Measurements from ENCODE around the gene NCOA3.
"Not testable (repeated sequence)": the region's sequence is repeated elsewhere in the genome, so short reads cannot be mapped to it uniquely, and the experiment has no call there.

NCOA3 gene

DNA sequence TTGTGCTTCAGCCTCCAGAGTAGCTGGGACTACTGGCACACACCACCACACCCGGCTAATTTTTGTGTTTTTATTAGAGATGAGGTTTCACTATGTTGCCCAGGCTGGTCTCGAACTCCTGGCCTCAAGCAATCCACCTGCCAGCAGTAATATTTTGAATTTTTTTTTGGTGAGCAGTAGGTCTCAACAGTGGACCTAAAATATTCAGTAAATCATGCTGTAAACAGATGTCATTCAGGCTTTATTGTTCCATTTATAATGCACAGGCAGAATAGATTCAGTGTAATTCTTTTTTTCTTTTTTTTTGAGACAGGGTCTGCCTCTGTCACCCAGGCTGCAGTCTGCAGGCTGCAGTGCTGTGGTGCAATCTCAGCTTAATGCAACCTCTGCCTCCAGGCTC is 69.7 kb downstream of the NCOA3 start:
- DNase-seq: no peak

DNA sequence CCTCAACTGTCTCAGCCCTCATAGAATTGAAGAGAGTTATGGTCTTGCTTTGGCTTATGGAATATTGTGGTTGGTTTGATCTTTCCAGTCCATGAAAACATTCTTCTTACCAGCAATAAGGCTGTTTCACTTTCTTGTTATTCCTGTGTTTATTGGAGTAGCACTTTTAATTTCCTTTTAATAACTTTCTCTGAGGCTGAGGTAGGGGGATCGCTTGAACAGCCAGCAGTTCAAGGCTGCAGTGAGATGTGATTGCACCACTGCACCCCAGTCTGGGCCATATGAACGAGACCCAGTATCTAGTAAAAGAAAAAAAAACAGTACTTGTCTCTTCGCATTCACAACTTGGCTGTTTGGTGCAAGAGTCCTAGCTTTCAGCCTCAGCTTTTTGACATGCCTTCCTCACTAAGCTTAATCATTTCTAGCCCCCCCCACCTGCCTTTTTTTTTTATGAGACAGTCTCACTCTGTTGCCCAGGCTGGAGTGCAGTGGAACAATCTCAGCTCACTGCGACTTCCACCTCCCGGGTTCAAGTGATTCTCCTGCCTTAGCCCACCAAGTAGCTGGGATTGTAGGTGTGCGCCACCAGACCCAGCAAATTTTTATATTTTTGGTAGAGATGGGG is 70.5 kb downstream of the NCOA3 start:
- no peak for DNase-seq

DNA sequence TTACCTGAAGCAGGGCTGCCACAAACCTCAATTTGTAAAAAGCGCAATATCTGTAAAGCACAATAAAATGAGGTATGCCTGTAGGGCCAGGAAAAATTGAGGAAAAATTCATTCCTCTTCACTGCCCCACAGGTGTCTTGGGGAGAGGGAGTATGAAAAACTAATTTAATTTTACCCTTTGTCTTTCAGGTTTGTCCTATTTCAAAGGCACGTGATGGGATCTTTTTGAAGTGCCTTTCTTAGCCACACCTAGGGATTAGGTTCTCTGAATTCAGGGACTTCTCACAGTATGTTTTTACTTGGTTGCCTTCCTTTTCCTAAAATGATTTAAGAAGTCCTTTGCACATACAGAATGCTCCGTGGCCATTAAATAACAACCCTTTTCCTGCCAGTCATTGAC is 71.9 kb downstream of the NCOA3 start:
- DNase-seq: no peak

DNA sequence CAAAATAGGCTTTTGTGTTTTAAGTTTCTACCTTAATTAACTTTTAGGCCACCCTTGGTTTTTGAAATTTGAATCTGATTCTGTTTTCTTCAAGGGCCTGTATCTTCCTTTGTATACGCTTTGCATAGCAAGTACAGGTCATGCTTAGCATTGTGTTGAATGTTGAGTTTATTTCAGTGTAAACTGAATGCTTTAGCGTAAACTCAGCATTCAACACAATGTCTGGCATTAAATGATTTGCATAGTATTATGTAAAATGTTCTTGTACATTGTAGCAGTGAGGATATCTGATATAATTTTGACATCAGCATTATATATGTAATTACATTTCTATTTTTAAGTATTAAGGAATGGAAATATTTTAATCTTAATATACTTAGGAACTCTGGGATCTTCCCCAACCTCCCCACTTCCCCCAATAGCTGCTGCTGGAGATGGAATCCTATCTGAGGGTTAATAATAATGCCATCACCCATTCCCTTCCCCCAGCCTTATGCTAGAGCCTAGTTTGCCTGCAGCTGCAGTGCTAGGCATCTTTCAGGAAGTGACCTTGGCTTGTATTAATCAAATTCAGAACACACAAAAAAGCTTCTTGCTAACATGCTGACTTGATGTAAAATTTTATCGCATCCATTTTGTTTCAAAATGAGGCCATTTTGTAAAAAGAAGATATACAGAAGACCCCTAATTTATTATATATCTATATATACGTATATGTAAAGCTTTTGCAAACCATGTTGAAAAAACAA is 73.1 kb downstream of the NCOA3 start:
- DNase-seq: no peak

DNA sequence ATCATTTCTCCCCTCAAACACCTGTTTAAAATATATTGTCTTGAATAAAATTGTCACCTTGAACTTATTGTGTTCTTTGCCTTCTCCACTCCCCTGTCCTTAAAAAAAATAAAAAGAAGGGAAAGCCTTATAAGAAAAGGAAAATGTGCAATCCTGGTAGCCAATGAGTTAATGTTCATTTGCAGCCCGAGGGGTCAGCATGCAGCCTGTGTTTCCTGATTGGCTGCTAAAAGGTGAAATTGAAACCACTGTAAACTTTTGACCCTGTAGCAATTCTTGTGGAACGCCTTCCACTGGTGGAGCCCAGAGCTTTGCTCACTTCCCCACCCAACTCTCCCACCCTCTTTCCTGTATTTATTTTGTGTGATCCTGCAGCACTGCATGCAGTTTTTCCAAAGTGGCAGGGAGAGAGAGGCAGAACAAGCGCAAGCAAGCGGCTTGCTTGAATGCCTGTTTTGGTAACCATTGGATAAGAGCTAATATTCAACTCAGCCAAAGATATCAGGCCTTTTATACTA is 74.9 kb downstream of the NCOA3 start:
- DNase-seq: no peak

DNA sequence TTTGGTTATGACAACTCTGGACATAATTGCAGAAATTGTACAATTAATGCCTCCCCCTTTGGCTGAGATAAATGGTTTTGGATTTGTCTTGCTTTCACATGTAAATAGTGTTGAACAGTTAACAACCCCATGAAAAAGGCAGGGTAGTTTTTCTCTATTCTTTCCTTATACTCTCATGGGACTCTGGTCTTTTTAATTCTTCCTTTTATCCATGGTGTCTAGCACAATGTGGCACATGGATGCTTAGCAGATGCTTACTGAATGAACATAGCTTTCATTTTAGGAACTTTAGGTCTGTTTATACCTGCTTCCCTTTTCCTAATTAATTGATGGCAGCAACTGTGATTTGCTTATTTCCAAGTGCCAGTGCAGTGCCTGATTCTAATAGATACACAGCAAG is 75.6 kb downstream of the NCOA3 start:
- no peak for DNase-seq

DNA sequence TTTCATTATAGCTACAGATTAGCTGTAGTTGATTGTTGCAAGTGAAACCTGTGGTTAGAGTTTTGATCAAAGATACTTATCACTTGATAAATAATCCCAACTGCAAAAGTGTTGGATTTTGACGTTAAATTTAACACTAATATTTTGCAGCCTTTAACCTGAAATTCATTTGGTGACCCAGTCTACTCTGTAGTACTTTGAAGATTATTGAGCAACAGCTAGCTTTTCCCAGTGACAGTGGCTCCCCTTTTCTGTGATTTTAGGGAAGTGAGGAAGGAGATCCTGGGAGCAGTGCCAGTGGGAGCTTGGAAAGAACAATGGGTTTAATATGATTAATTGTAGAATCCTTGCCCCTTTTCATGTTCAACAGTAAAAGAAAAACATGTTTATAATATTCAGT is 76.9 kb downstream of the NCOA3 start:
- DNase-seq: no peak

DNA sequence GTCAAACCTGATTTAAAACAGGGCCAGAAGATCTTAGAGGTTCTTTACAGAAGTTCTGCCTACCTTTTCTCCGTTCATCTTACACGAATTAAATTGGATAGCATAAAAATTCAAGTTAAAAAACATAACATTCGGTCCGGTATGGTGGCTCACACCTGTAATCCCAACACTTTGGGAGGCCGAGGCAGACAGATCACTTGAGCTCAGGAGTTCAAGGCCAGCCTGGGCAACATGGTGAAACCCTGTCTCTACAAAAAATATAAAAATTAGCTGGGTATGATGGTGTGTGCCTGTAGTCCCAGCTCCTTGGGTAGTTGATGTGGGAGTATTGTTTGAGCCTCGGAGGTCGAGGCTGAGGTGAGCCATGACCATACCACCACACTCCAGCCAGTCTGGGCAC is 79.0 kb downstream of the NCOA3 start:
- DNase-seq: not testable (repeated sequence)

DNA sequence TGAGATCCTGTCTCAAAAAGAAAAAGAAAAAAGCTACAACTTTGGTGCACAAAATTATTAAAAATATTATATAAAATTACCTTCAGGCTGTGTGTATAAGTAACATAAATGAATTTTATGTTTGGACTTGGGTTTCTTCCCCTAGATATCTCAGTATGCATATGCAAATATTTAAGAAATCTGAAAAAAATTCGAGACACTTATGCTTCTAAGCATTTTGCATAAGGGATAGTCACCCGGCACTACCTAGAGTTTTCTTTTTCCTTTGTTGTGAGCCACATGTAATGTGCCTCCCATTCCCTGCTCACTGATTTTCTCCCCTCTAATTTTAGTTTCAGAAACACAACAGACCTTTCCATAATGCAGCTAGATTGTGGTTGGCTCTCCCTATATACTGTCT is 79.4 kb downstream of the NCOA3 start:
- no peak for DNase-seq

DNA sequence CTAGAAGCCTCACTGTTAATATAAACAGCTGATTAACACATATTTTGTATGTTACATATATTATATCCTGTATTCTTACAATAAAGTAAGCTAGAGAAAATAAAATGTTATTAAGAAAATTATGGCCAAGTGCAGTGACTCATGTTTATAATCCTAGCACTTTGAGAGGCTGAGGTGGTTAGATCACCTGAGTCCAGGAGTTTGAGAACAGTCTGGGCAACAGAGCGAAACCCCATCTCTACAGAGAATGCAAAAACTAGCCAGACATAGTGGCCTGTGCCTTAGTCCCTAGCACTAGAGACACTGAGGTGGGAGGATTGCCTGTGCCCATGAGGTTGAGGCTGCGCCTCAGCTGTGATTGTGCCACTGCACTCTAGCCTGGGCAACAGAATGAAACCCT is 81.9 kb downstream of the NCOA3 start:
- DNase-seq: no peak

DNA sequence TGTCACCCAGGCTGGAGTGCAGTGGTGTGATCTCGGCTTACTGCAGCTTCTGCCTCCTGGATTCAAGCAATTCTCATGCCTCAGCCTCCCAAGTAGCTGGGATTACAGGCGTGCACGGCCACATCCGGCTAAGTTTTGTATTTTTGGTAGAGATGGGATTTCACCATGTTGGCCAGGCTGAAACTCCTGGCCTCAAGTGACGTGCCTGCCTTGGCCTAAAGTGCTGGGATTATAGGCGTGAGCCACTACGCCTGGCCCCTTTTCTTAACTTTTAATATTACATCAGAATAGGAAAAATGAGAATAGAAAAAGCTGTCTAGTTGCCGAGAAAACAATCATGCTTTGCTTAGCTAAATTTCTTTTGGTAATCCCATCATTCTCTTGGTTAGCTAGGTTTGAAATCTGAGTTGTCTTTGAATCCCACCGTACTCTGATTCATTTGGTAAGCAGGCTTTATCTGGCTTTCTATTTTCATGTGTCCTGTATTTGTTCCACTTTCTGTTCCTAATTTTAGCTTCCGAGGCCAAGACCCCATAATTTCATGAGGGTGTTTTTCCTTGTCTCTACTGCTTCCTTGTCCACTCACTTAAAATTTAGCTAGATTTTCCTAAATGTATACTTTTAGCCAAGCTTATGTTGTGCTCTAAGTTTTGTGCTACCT is 83.5 kb downstream of the NCOA3 start:
- DNase-seq: no peak

DNA sequence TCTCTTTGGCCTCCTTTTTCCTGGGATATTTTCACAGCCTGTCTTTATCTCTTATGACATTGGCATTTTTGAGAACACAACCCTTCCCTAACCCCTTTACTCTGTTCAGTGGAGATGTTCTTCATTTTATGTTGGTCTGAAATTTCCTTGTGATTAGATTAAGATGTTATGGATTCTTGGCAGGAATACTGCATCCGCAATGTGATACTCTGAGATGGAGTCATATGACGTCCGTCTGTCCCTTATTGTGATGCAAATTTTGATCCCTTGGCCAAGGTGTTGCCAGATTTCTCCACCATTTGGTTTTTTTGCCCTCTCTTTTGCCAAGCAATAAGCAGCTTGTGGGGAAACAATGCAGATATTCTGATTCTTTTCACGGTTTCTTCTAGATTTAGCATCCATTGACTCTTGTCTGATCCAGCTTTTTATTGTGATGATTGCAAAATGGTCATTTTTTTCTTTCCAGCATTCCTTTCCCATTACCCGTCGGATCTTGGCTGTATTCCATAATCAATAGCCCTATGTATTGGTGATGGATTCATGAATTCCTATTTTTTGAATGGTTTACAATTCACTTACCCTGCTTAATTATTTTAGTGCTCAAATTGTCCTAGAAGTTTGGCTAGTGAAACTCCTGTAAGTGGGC is 85.1 kb downstream of the NCOA3 start:
- peak; percentile 17 for DNase-seq

DNA sequence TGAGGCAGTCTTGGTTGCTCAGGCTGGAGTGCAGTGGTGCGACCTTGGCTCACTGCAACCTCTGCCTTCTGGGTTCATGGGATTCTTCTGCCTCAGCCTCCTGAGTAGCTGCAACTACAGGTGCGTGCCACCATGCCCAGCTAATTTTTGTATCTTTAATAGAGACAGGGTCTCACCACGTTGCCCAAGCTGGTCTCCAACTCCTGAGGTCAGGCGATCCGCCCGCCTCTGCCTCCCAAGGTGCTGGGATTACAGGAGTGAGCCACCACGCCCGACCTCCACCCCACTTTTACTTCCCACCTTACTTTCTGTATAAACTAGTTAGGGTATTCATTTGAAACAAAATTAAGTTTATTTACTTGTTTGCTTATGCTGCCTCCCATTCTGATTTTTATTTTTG is 86.5 kb downstream of the NCOA3 start:
- no peak for DNase-seq

DNA sequence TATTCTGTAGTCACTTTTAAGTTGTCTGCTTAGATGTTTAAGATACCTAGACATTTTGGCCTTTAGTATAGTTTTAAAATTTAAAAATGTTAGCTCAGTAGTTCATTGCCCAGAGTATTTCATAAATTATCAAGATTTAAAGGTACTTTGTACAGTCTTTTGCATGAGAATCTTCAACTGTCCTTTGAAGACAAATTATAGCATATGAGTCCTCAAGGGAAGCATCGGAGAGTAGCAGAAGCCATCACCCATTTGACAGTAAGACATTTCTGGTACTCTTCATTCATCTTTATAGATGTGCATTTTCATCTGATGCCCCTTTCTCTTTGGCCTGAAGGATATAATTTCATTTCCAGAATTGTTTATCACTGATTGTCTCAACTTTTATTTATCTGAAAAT is 89.5 kb downstream of the NCOA3 start:
- no peak for DNase-seq

DNA sequence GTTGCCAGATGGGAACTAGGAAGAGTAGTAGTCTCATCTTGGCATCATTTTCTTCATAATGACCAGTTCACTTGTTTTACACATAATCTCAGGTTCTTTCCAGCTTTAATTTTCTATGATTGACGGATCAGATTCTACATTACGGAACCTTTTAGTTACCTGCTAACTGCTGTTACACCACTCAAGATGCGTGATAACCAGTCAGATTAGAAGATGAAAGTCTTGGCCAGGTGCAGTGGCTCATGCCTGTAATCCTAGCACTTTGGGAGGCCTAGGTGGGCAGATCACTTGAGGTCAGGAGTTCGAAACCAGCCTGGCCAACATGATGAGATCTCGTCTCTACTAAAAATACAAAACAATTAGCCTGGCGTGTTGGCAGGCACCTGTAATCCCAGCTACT is 92.5 kb downstream of the NCOA3 start:
- no peak for DNase-seq

DNA sequence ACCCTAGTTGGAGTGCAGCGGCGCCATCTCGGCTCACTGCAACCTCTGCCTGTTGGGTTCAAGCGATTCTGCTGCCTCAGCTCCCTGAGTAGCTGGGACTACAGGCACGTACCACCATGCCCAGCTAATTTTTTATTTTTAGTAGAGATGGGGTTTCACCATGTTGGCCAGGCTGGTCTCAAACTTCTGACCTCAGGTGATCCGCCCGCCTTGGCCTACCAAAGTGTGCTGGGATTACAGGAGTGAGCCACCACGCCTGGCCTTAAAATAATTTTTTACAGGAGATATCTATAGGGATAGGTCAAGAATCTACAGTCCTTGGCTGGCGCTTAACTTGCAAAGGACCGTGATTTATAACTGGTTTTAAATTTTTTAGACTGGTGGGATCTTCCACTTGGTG is 93.5 kb downstream of the NCOA3 start:
- not testable (repeated sequence) for DNase-seq

DNA sequence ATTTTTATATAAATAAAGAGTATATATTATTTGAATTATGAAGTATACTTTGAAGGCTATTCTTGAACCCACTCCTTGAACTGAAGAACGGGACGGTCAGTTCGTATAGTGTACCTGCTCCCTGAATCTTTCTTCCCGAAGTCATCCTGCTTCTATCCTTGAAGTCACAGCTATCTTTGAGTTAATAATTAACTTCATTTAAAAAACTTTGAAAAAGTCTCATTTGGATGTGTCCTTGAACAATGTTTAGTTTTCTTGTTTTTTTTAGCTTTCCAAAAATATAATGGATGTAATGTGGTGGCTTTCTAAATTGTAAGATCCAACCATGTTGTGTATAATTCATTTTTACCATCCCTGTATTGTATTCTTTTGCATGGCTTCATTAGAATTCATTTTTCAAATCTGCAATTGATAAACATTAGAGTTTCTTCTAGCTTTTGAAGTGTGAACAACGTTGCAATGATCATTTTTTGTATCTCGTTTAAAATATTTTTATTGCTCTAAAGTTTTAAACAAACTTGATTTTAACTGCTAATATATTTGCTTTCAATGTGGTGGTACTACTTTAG is 94.4 kb downstream of the NCOA3 start:
- no peak for DNase-seq

DNA sequence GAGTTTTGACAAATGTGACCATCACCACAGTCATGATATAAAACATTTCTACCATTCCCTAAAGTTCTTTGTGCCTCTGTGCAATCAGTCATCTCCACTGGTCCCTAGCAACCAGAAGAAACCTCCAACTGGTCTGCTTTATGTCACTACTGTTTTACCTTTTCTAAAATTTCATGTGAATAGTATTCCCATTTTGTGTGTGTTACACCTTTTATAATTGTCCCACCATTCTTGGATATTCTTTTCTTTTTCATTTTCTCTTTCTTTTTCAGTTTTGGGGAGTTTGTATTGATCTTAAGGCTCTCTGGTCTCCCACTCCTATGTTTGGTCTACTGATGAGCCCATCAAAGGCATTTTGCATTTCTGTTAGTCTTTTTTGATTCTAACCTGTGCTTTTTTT is 95.4 kb downstream of the NCOA3 start:
- no peak for DNase-seq

DNA sequence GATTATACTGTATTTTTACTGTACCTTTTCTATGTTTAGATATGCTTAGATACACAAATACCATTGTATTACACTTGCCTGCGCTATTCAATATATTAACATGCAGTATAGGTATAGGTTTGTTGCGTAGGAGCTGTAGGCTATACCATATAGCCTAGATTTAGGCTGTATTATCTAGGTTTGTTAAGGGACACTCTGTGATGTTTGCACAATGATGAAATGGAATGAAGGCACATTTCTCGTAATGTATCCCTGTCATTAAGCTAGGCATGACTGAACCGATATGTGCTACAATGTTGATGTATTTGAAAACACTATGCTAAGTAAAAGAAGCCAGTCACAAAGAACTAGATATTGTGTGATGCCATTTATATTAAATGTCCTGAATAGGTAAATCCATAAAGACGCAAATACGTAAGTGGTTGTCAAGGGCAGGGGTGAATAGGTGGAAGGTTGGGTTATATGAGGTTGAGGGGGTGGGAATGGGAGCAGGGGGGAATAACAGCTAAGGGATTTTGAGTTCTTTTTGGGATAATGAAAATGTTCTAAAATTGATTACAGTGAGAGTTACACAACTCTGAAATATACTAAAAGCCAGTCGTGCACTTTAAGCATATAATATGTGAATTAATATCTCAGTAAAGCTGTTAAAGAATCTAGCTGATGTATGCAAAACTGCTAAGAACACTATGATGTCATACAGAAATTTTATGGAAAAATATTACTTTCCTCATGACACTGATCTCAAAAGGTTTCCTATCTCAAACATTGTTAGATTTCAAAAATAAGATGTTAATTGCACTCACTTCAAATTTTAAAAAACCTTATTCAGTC is 97.4 kb downstream of the NCOA3 start:
- no peak for DNase-seq

DNA sequence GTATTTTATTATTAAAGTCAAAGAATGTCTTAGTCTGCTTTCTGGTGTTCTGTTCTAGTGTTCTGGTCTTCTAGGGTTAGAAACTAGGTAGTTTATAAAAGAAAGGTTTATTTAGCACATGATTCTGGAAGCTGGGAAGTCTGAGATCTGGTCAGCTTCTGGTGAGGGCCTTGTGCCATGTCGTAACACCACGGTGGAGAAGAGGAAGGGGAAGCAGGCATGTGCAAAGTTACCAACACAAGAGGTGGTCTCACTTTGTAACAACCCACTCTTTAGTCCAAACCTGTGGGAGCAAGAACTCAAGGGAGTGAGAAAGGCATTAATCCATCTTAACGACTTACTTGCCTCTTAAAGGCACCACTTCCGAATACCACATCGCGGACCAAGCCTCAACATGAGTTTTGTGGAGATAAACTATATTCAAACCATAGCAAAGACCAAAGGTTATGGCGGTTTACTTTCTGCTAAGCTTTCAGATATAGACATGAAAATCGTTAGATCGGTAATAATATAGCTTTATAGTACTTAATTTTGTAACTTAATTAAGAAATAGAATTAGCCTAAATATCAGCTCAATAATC is 99.4 kb downstream of the NCOA3 start:
- DNase-seq: no peak

DNA sequence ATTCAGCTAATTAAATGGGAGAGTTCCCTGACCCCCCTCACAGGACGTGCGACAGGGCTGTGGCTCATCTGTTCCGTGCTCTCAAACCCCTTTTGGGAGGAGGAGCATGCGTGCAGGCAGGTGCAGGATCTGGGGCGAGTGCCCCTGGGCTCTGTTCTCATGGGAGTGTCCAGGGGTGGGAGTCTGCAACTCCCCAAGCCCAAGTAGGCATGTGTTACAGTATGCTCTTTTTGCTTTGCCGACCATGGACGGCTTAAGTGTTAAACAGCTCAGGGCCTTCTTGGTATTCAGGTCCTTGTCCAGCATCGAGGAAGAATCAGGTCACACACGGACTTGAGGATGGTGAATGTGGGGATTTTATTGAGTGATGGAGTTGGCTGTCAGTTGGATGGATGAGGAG is 101.6 kb downstream of the NCOA3 start:
- no peak for DNase-seq
